Posterior vena cava (tissue), 2 donors: ENCODE measurements around the gene TTR. TPM values are rescaled to one million over a fixed set of nuclear protein-coding genes. Genes with fewer than 3 reads are reported as not detected.

Experiments used
- DNase-seq: peaks from one replicate; pipeline ENCODE4 v3.0.0-alpha.2; 2020; ENCODE audit warnings: low spot score
- intact Hi-C, 2 donors: fragments of 100-400 bp; cut with DNase I; formaldehyde crosslinking; loops; one replicate each; pipeline versions ENCODE4 v1.14.1 to v1.14.2; 2022 to 2023
- total RNA-seq, 2 donors: library from RNA; stranded (reverse); fragmentation: NEBNext Ultra II Directional; extraction: Animal tissue kit (Norgen Biotek cat#: 25700); gene quantifications; one replicate each; pipeline ENCODE4 v1.2.1, GENCODE V29; 2021
- donor health status: DM: yes; HTN: yes; CAD: no.
- donor health status: DM: yes; HTN: yes; CAD: no.

TTR gene
- total RNA-seq, 2 donors from 2014 or later = not detected

DNA sequence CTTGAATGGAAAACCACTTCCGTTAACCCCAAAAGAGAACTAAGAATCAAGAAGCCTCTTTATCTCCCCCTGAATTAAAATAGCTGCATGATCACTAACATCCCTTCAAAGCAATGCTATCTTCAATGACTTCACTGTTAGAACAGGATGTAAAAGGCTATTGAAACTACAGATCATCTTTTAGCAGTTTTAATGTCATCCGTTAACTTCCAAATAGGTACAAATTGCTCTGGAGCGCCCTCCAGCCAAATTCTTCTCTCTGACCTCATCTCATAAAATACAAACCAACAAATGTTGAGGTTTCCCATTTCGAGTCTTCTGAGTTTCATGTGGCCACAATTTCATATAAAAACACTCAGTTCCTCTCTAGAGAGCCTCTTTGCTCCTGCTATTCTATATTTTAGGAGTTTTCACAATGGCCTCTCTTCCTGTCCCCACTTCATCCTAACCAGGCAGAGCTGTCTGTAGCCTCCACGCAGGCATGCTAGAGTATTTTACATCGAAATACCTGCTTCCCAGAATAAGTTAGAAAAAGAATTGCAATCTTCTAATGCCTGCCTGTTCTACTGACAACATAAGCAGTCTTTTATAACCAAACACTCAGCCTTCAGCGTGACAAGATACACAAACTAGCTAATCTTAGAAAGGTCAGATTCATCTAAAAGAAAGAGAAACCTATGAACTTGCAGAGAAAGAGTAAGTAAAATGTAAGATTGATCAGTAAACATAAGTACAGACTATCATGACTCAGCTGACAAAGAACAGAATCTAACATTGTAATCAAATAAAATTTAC, 54.9 kb downstream of the TTR start:
- DNase-seq = no peak
- intact Hi-C loops = loop anchor here in 1 of 2 donors (5.0 kb wide), 1 partner anchor 121 kb away; no protein-coding TSS in a partner anchor

DNA sequence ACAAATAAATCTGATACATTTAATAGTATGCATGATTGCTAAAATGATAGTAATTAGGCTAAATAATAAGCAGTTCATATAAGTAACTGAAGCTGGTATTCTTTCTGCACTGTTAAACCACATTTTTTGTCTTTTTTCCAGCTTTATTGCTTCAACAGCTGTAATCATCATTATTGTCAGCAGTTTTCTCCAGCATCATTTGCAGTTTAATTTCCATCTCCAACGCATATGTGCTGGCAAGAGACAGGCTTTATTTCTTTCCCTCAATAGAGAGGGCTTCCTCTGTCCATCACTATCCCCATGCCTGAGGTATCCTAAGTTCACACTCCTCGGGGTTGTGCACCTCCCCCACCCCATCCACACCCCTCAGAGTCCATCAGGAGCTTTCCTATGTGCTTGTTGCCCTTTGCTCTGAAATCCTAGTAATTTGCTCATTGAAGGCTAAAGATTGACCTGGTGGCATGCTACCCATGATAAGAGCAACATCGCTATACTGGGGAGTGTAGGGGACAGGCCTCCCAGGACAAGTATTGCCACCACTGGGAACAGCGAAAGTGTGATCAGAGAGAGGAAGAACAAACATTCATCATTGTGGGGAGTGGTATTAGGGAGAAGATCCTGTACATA, 55.6 kb downstream of the TTR start:
- DNase-seq = no peak
- intact Hi-C loops = loop anchor here in 1 of 2 donors (5.0 kb wide), 1 partner anchor 120 kb away; no protein-coding TSS in a partner anchor

Other genes starting within 250 kb of the TTR start
- gene DSG4, start 215.1 kb upstream of the TTR start, total RNA-seq = not detected
- gene DSG3, start 144.1 kb upstream of the TTR start, total RNA-seq = not detected
- gene DSG2, start 93.7 kb upstream of the TTR start, total RNA-seq = 1 to 10 TPM; 2.2 to 2.6 TPM
- gene B4GALT6, start 92.7 kb downstream of the TTR start, total RNA-seq = 1 to 10 TPM; 4.2 to 4.5 TPM
- under 1 TPM in 1 of 2 donors, not detected in 1; 0.56 TPM for gene SLC25A52, start 169.0 kb downstream of the TTR start, total RNA-seq